GM19455 (cell line): ENCODE data around the gene TRAF3IP3.
A peak's percentile ranks its signal among the peaks of the same experiment; 100 is the strongest.
"Not testable (repeated sequence)": the region's sequence is repeated elsewhere in the genome, so short reads cannot be mapped to it uniquely, and the experiment has no call there.

Experiments used
- ATAC-seq: cut with Tn5 transposase; IDR thresholded peaks from one replicate; pipeline ENCODE4 v1.9.1; 2021; ENCODE audit not compliant: unreplicated experiment

Gene TRAF3IP3

GRCh38 chr1:209791920-209792319, 36.1 kb downstream of the TRAF3IP3 start:
- ATAC-seq: no peak

- not testable (repeated sequence) for ATAC-seq
Measured at GRCh38 chr1:209793711-209794110, 37.9 kb downstream of the TRAF3IP3 start.

- no peak for ATAC-seq
Measured at GRCh38 chr1:209797978-209798639, 42.3 kb downstream of the TRAF3IP3 start.

- no peak for ATAC-seq
Measured at GRCh38 chr1:209800984-209801834, 45.4 kb downstream of the TRAF3IP3 start.

GRCh38 chr1:209802117-209802779, 46.4 kb downstream of the TRAF3IP3 start:
- ATAC-seq: no peak

GRCh38 chr1:209802780-209803152, 46.9 kb downstream of the TRAF3IP3 start:
- ATAC-seq: no peak

- no peak for ATAC-seq
Measured at GRCh38 chr1:209803568-209803967, 47.7 kb downstream of the TRAF3IP3 start.

- ATAC-seq: no peak
Measured at GRCh38 chr1:209805341-209805781, 49.5 kb downstream of the TRAF3IP3 start.

GRCh38 chr1:209805875-209806760, 50.3 kb downstream of the TRAF3IP3 start, which contains the start of gene IRF6:
Gene IRF6 (minus strand): TSS chr1:209806142. CDS start chr1:209801413, 4,729 bp downstream.
- ATAC-seq: peak; percentile 95

GRCh38 chr1:209807509-209807908, 51.7 kb downstream of the TRAF3IP3 start:
- no peak for ATAC-seq

- ATAC-seq: no peak
Measured at GRCh38 chr1:209808059-209808581, 52.3 kb downstream of the TRAF3IP3 start.

GRCh38 chr1:209809611-209810010, 53.8 kb downstream of the TRAF3IP3 start:
- ATAC-seq: no peak

- no peak for ATAC-seq
Measured at GRCh38 chr1:209810783-209811182, 54.9 kb downstream of the TRAF3IP3 start.

- no peak for ATAC-seq
Measured at GRCh38 chr1:209813902-209814301, 58.0 kb downstream of the TRAF3IP3 start.

GRCh38 chr1:209815490-209815889, 59.6 kb downstream of the TRAF3IP3 start:
- no peak for ATAC-seq

GRCh38 chr1:209815931-209816341, 60.1 kb downstream of the TRAF3IP3 start:
- ATAC-seq: no peak

GRCh38 chr1:209816923-209817322, 61.1 kb downstream of the TRAF3IP3 start:
- ATAC-seq: no peak

- no peak for ATAC-seq
Measured at GRCh38 chr1:209817691-209818090, 61.8 kb downstream of the TRAF3IP3 start.

- no peak for ATAC-seq
Measured at GRCh38 chr1:209819058-209819457, 63.2 kb downstream of the TRAF3IP3 start.

- no peak for ATAC-seq
Measured at GRCh38 chr1:209820986-209821385, 65.1 kb downstream of the TRAF3IP3 start.
